22Rv1 (cell line): ENCODE data around the gene PIGN.

Experiments
- H3K27ac ChIP-seq: fragments of 450-650 bp; 2 replicates; pipeline ENCODE4 v1.5.1; 2017
- CTCF ChIP-seq: fragments of 450-650 bp; IDR thresholded peaks from 2 replicates; pipeline ENCODE4 v1.5.1; 2017; ENCODE audit warnings: mild to moderate bottlenecking
- ZFX ChIP-seq: fragments of 450-650 bp; IDR thresholded peaks from 2 replicates; pipeline ENCODE4 v1.6.1; 2017; ENCODE audit warnings: antibody characterized with exemption, borderline replicate concordance

PIGN gene

DNA sequence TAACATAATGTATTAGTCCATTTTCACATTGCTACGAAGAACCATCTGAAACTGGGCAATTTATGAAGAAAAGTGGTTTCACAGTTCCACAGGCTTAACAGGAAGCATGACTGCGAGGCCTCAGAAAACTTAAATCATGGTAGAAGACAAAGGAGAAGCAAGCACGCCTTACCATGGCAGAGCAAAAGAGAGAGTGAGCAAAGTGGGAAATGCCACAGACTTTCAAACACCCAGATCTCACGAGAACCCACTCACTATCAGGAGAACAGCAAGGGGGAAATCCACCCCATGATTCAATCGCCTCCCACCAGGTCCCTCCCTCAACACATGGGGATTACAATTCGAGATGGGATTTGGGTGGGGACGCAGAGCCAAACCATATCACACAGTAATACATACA, 22.5 kb downstream of the PIGN start:
- TF ChIP-seq CTCF (no peak), ZFX (no peak)
- H3K27ac ChIP-seq: no peak overlapping the region

DNA sequence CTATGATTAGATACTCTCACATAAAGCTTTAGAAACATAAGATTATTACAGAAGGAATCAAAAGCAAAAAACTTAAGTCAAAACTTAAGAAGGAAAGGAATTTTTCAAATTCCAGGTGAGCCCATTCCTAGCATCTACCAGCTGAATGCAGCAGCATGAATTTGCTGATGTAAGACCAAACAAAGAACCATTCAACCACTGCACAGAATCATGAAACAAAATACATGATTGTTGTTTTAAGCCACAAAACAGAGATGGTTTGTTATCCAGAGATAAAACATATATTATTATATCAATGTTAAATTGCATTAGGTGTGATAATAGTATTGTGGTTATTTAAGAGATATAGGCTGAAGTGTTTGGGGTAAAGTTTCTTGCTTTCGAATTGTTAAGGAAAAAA, 29.0 kb downstream of the PIGN start:
- H3K27ac ChIP-seq: no peak overlapping the region
- TF ChIP-seq ZFX (no peak), CTCF (no peak)

DNA sequence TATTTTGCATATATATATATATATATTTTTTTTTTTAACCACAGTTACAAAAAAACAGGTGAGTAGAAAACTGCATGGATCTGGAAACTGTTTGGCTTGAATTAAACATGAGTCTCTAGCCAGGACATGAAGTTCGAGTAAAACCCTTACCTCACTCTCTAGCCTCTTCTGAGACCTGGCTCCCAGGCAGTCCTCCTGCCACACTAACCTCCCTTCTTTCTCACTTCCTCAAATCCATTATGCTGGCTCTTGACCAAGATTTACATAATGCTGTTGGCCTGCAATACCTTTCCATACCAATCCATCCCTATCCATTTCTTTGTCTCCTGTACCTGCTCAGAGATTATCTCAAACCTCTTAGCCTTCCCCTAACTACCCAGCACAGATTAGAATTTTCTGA, 34.0 kb downstream of the PIGN start:
- no peak overlapping the region for H3K27ac ChIP-seq
- TF ChIP-seq ZFX: no peak
- no peak for TF ChIP-seq CTCF

- TF ChIP-seq ZFX (no peak), CTCF (no peak)
- no peak overlapping the region for H3K27ac ChIP-seq
Measured at GRCh38 chr18:62151068-62151771, 35.6 kb downstream of the PIGN start.

GRCh38 chr18:62144338-62144737, 42.5 kb downstream of the PIGN start:
- TF ChIP-seq CTCF: no peak
- TF ChIP-seq ZFX: no peak
- no peak overlapping the region for H3K27ac ChIP-seq

DNA sequence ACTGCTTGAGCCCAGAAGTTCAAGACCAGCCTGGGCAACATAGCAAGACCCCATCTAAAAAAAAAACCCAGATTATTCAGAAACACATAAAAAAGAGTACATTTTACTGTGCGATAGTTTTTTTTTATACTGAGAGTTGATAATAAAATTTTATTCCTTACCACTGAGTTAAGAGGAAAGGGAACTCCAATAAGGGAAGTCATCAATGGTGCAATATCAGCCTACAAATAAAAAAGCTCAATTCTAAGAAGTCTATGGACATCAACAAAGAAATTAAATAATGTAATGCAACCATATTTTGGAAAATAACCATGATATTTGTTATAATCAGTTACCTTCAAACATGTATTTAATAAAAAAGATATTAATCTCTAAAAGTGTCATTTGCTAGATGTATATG, 46.6 kb downstream of the PIGN start:
- no peak overlapping the region for H3K27ac ChIP-seq
- TF ChIP-seq ZFX (no peak), CTCF (no peak)

GRCh38 chr18:62138461-62139235, 48.2 kb downstream of the PIGN start:
- TF ChIP-seq ZFX (no peak), CTCF (no peak)
- H3K27ac ChIP-seq: no peak overlapping the region
